HL-60/S4 treated with phorbol 12-myristate 13-acetate at 8.2 ng/mL for 4 days and 3 days (cell line): ENCODE measurements around the gene CLCN2.

Experiments
- in situ Hi-C: fragments of 300-500 bp; cut with MboI; formaldehyde crosslinking; loops from 2 replicates; pipeline ENCODE4 v1.15.0; 2022; ENCODE audit warnings: low sequenced_read_pairs

CLCN2 gene

GRCh38 chr3:184361932-184362667 is 695 bp upstream of the CLCN2 start:
- in situ Hi-C loops = no loop called here

- in situ Hi-C loops = no loop called here
Observed at GRCh38 chr3:184360929-184361531, 375 bp downstream of the CLCN2 start.

GRCh38 chr3:184360070-184360928 is 1.1 kb downstream of the CLCN2 start:
- in situ Hi-C loops = no loop called here

- in situ Hi-C loops = no loop called here
Observed at GRCh38 chr3:184359610-184360009, 1.8 kb downstream of the CLCN2 start.

- in situ Hi-C loops = no loop called here
Observed at GRCh38 chr3:184358921-184359350, 2.5 kb downstream of the CLCN2 start.

- in situ Hi-C loops = no loop called here
Observed at GRCh38 chr3:184358124-184358767, 3.2 kb downstream of the CLCN2 start.

GRCh38 chr3:184357248-184358123 is 3.9 kb downstream of the CLCN2 start:
- in situ Hi-C loops = no loop called here

GRCh38 chr3:184355261-184356040 is 6.0 kb downstream of the CLCN2 start:
- in situ Hi-C loops = no loop called here

- in situ Hi-C loops = no loop called here
Observed at GRCh38 chr3:184354754-184355153, 6.7 kb downstream of the CLCN2 start.

GRCh38 chr3:184354121-184354728 is 7.2 kb downstream of the CLCN2 start:
- in situ Hi-C loops = no loop called here

- in situ Hi-C loops = no loop called here
Observed at GRCh38 chr3:184353546-184353941, 7.9 kb downstream of the CLCN2 start.

GRCh38 chr3:184352897-184353545 is 8.4 kb downstream of the CLCN2 start:
- in situ Hi-C loops = no loop called here

GRCh38 chr3:184352149-184352785 is 9.1 kb downstream of the CLCN2 start:
- in situ Hi-C loops = no loop called here

- in situ Hi-C loops = no loop called here
Observed at GRCh38 chr3:184351511-184352148, 9.8 kb downstream of the CLCN2 start.

GRCh38 chr3:184350618-184351017 is 10.8 kb downstream of the CLCN2 start:
- in situ Hi-C loops = no loop called here

GRCh38 chr3:184349563-184350470 is 11.6 kb downstream of the CLCN2 start:
- in situ Hi-C loops = no loop called here

- in situ Hi-C loops = no loop called here
Observed at GRCh38 chr3:184348057-184348382, 13.4 kb downstream of the CLCN2 start.
